Chondrocyte (in vitro differentiated cells): ENCODE results near the gene SPDYC. TPM values are rescaled to one million over a fixed set of nuclear protein-coding genes. Genes with fewer than 3 reads are reported as not detected.
"Not testable (repeated sequence)": the region's sequence is repeated elsewhere in the genome, so short reads cannot be mapped to it uniquely, and the experiment has no call there.

Experiments used
- DNase-seq: peaks from one replicate; pipeline ENCODE4 v3.0.0; 2021; ENCODE audit warnings: mixed read lengths, low spot score
- H3K27ac Mint-ChIP-seq: one replicate; pipeline ENCODE4 v1.8.0; 2021; ENCODE audit warnings: mild to moderate bottlenecking, moderate library complexity, mixed read lengths; ENCODE audit not compliant: unreplicated experiment
- H3K27me3 Mint-ChIP-seq: 2 replicates; pipeline ENCODE4 v1.8.0; 2021; ENCODE audit warnings: low read depth, mixed read lengths
- H3K36me3 Mint-ChIP-seq: 2 replicates; pipeline ENCODE4 v1.8.0; 2021; ENCODE audit warnings: low read depth, mixed read lengths
- H3K4me1 Mint-ChIP-seq: 2 replicates; pipeline ENCODE4 v1.8.0; 2021; ENCODE audit warnings: low read depth, mild to moderate bottlenecking, mixed read lengths
- H3K4me3 Mint-ChIP-seq: one replicate; pipeline ENCODE4 v1.8.0; 2021; ENCODE audit warnings: mild to moderate bottlenecking, moderate library complexity, mixed read lengths; ENCODE audit not compliant: unreplicated experiment
- H3K9me3 Mint-ChIP-seq: 2 replicates; pipeline ENCODE4 v1.8.0; 2021; ENCODE audit warnings: low read depth, mixed read lengths
- total RNA-seq: library from RNA; stranded (reverse); gene quantifications from 3 replicates; pipeline ENCODE4 v1.2.1, GENCODE V29; 2021
- TF ChIP-seq, protein P1 (sequence below): fragments of 200-600 bp; sonication (generic); IDR thresholded peaks from 2 replicates; pipeline ENCODE4 v1.5.0; 2021; ENCODE audit warnings: antibody characterized with exemption, mild to moderate bottlenecking, moderate library complexity

Gene SPDYC
- total RNA-seq, 1 donor from 2014 or later, result not detected

DNA sequence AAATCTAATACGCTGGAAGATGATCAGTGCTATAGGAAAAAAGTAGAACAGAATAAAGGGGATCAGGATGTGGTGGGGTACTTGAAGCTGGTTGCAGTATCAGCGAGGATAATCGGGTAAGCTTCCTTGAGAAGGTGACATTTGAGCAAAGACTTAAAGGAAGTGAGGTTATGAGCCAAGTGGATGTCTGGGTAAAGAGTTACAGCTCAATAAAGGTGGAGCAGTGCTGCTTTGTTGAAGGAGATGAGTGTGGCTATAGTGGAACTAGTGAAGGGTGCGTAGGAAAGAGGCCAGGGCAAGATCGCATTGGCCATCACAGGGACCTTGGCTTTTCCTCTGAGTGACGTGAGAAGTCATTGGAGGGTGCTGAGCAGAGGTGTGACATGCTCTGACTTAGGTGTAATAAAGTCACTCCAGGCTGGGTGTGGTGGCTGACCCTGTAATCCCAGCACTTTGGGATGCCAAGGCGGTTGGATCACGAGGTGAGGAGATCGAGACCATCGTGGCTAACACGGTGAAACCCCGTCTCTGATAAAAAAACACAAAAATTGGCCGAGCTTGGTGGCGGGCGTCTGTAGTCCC is 33.4 kb upstream of the SPDYC start:
- no peaks in the 10 kb centered on the region for H3K9me3 Mint-ChIP-seq
- no peak overlapping the region for H3K27ac Mint-ChIP-seq
- peaks cover 25% of the 10 kb centered on the region for H3K4me1 Mint-ChIP-seq
- TF ChIP-seq, protein P1, sequence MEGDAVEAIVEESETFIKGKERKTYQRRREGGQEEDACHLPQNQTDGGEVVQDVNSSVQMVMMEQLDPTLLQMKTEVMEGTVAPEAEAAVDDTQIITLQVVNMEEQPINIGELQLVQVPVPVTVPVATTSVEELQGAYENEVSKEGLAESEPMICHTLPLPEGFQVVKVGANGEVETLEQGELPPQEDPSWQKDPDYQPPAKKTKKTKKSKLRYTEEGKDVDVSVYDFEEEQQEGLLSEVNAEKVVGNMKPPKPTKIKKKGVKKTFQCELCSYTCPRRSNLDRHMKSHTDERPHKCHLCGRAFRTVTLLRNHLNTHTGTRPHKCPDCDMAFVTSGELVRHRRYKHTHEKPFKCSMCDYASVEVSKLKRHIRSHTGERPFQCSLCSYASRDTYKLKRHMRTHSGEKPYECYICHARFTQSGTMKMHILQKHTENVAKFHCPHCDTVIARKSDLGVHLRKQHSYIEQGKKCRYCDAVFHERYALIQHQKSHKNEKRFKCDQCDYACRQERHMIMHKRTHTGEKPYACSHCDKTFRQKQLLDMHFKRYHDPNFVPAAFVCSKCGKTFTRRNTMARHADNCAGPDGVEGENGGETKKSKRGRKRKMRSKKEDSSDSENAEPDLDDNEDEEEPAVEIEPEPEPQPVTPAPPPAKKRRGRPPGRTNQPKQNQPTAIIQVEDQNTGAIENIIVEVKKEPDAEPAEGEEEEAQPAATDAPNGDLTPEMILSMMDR, result no peak
- DNase-seq, result peak; percentile 18
- no peaks in the 10 kb centered on the region for H3K36me3 Mint-ChIP-seq
- peaks cover 13% of the 10 kb centered on the region for H3K27me3 Mint-ChIP-seq
- H3K4me3 Mint-ChIP-seq, result no peak overlapping the region

DNA sequence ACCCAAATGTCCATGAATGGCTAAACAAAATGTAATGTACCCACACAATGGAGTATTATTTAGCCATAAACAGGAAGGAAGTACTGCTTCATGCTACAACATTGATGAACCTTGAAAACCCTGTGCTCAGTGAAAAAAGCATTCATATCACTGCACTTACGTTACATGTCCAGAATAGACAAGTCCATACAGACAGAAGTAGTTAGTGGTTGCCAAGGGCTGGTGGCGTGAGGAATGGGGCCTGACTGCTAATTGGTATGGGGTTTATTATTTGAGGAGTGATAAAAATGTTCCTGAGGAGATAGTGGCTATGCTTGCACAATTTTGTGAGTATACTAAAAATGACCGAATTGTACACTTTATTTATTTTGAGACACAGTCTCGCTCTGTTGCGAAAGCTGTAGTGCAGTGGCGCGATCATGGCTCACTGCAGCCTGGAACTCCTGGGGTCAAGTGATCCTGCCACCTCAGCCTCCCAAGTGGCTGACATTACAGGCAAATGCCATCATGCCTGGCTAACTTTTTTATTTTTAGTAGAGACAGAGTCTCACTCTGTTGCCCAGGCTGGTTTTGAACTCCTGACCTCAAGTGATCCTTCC is 28.0 kb upstream of the SPDYC start:
- Mint-ChIP-seq H3K4me3 (no peak overlapping the region), H3K4me1 (no peaks in the 10 kb centered on the region), H3K36me3 (no peaks in the 10 kb centered on the region), H3K27ac (no peak overlapping the region), H3K9me3 (no peaks in the 10 kb centered on the region), H3K27me3 (peaks cover 26% of the 10 kb centered on the region)
- TF ChIP-seq, protein P1, result no peak
- DNase-seq, result no peak

- TF ChIP-seq, protein P1, result no peak
- peaks cover 8% of the 10 kb centered on the region for H3K27me3 Mint-ChIP-seq
- H3K36me3 Mint-ChIP-seq, result no peaks in the 10 kb centered on the region
- H3K9me3 Mint-ChIP-seq, result no peaks in the 10 kb centered on the region
- no peak overlapping the region for H3K27ac Mint-ChIP-seq
- DNase-seq, result no peak
- no peak overlapping the region for H3K4me3 Mint-ChIP-seq
- peaks cover 17% of the 10 kb centered on the region for H3K4me1 Mint-ChIP-seq
Observed at GRCh38 chr11:65147352-65148075, 22.5 kb upstream of the SPDYC start.

DNA sequence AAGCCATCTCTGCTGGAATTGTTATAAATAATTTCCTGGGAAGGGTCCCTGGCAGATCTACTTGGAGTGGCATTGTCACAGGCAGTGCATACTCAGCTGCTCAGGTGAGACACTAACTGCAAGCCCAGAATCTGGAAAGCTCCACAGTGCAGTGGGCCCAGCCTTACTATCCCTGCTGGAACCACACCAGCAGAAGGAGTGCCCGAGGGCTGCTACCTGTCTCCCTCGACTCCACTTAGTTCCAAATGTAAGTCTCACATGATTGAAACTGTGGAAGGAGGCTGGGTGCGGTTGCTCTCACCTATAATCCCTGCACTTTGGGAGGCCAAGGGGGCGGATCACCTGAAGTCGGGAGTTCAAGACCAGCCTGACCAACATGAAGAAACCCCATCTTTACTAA is 21.4 kb upstream of the SPDYC start:
- Mint-ChIP-seq H3K4me3 (no peak overlapping the region), H3K36me3 (no peaks in the 10 kb centered on the region), H3K9me3 (no peaks in the 10 kb centered on the region), H3K27me3 (peaks cover 8% of the 10 kb centered on the region), H3K4me1 (peaks cover 17% of the 10 kb centered on the region), H3K27ac (no peak overlapping the region)
- DNase-seq, result no peak
- TF ChIP-seq, protein P1, result no peak

- Mint-ChIP-seq H3K4me1 (peaks cover 17% of the 10 kb centered on the region), H3K27ac (peak overlapping the region; percentile 94), H3K4me3 (peak overlapping the region; percentile 47)
- not testable (repeated sequence) for H3K27me3 Mint-ChIP-seq, DNase-seq, H3K36me3 Mint-ChIP-seq, H3K9me3 Mint-ChIP-seq
Observed at GRCh38 chr11:65150131-65150508, 19.9 kb upstream of the SPDYC start.
